Activated CD4-positive, alpha-beta T cell treated with anti-CD3 and anti-CD28 coated beads, Interleukin-2, amount 50 U/mL, for 4 hours (primary cell): ENCODE data around the gene HECTD2.
"Not testable (repeated sequence)": the region's sequence is repeated elsewhere in the genome, so short reads cannot be mapped to it uniquely, and the experiment has no call there.

Source experiments
- DNase-seq, 2 experiments: peaks; one replicate each; pipeline ENCODE4 v3.0.0-alpha.2; 2020

Gene HECTD2

GRCh38 chr10:91409869-91410637 is at the start of gene HECTD2:
Gene HECTD2, plus strand, starts transcription at chr10:91410344. Its CDS starts 95 bp downstream, at chr10:91410439.
- DNase-seq: peak; percentile 75 to 81

GRCh38 chr10:91360461-91360860 is 49.7 kb upstream of the HECTD2 start:
- DNase-seq: no peak

- DNase-seq: not testable (repeated sequence)
Observed at GRCh38 chr10:91365519-91365918, 44.6 kb upstream of the HECTD2 start.

GRCh38 chr10:91366704-91367103 is 43.4 kb upstream of the HECTD2 start:
- DNase-seq: no peak

GRCh38 chr10:91367127-91367531 is 43.0 kb upstream of the HECTD2 start:
- DNase-seq: no peak

- DNase-seq: no peak
Observed at GRCh38 chr10:91367558-91367957, 42.6 kb upstream of the HECTD2 start.

- not testable (repeated sequence) for DNase-seq
Observed at GRCh38 chr10:91369978-91370589, 40.1 kb upstream of the HECTD2 start.

GRCh38 chr10:91374052-91374451 is 36.1 kb upstream of the HECTD2 start:
- DNase-seq: no peak

- no peak for DNase-seq
Observed at GRCh38 chr10:91378061-91378460, 32.1 kb upstream of the HECTD2 start.

GRCh38 chr10:91380873-91381256 is 29.3 kb upstream of the HECTD2 start:
- no peak for DNase-seq

GRCh38 chr10:91381257-91381891 is 28.8 kb upstream of the HECTD2 start:
- no peak for DNase-seq

- DNase-seq: no peak
Observed at GRCh38 chr10:91385306-91386085, 24.6 kb upstream of the HECTD2 start.

GRCh38 chr10:91389636-91390512 is 20.3 kb upstream of the HECTD2 start:
- DNase-seq: no peak

- DNase-seq: not testable (repeated sequence)
Observed at GRCh38 chr10:91390513-91390825, 19.7 kb upstream of the HECTD2 start.

GRCh38 chr10:91391920-91392319 is 18.2 kb upstream of the HECTD2 start:
- no peak for DNase-seq

GRCh38 chr10:91406322-91406721 is 3.8 kb upstream of the HECTD2 start:
- no peak for DNase-seq

- peak; percentile 6 to 13 for DNase-seq
Observed at GRCh38 chr10:91409069-91409868, 875 bp upstream of the HECTD2 start.

- peak; percentile 21 to 22 for DNase-seq
Observed at GRCh38 chr10:91410638-91411371, 661 bp downstream of the HECTD2 start.

GRCh38 chr10:91411621-91412020 is 1.5 kb downstream of the HECTD2 start:
- DNase-seq: no peak

- DNase-seq: no peak
Observed at GRCh38 chr10:91412354-91413087, 2.4 kb downstream of the HECTD2 start.
